DOHH2 (cell line): Measurements from ENCODE around the gene LETMD1.

Experiments used
- H3F3A ChIP-seq: fragments of 200-600 bp; sonication (generic), shearing (Covaris generic); 2 replicates; pipeline ENCODE4 v1.6.0; 2016; ENCODE audit warnings: antibody characterized with exemption, mild to moderate bottlenecking; ENCODE audit not compliant: control insufficient read depth, insufficient read depth
- H3K27ac ChIP-seq: fragments of 200-600 bp; sonication (generic); 2 replicates; pipeline ENCODE4 v1.5.1; 2014; ENCODE audit warnings: low read depth, mild to moderate bottlenecking, low read length, moderate library complexity
- H3K27me3 ChIP-seq: fragments of 200-600 bp; sonication (generic); 2 replicates; pipeline ENCODE4 v1.6.1; 2014; ENCODE audit warnings: mild to moderate bottlenecking, low read length, mixed read lengths; ENCODE audit not compliant: control insufficient read depth
- H3K36me3 ChIP-seq: fragments of 200-600 bp; sonication (generic); 2 replicates; pipeline ENCODE4 v1.6.1; 2014; ENCODE audit warnings: mild to moderate bottlenecking, low read length, moderate library complexity, mixed read lengths; ENCODE audit not compliant: control insufficient read depth
- H3K4me1 ChIP-seq: fragments of 200-600 bp; sonication (generic); 2 replicates; pipeline ENCODE4 v1.6.1; 2014; ENCODE audit warnings: mild to moderate bottlenecking, low read length, mixed read lengths; ENCODE audit not compliant: control insufficient read depth
- H3K4me2 ChIP-seq: fragments of 200-600 bp; sonication (generic); 2 replicates; pipeline ENCODE4 v1.6.0; 2014; ENCODE audit warnings: mild to moderate bottlenecking, low read length, moderate library complexity
- H3K4me3 ChIP-seq: fragments of 200-600 bp; sonication (generic); 2 replicates; pipeline ENCODE4 v1.5.1; 2014; ENCODE audit warnings: mild to moderate bottlenecking, low read length, mixed read lengths
- H3K79me2 ChIP-seq: fragments of 200-600 bp; sonication (generic); 2 replicates; pipeline ENCODE4 v1.6.1; 2014; ENCODE audit warnings: mild to moderate bottlenecking, low read length, mixed read lengths; ENCODE audit not compliant: control insufficient read depth
- H3K9me2 ChIP-seq: fragments of 200-600 bp; sonication (generic); replicated peaks from 2 replicates; pipeline ENCODE4 v1.6.1; 2014; ENCODE audit warnings: mild to moderate bottlenecking, low read length, mixed read lengths; ENCODE audit not compliant: control insufficient read depth
- H3K9me3 ChIP-seq: fragments of 200-600 bp; sonication (generic); 2 replicates; pipeline ENCODE4 v1.6.1; 2014; ENCODE audit warnings: antibody characterized with exemption, low read length, mixed read lengths; ENCODE audit not compliant: control insufficient read depth, insufficient read depth
- H4K20me1 ChIP-seq: fragments of 200-600 bp; sonication (generic); 2 replicates; pipeline ENCODE4 v1.6.0; 2014; ENCODE audit warnings: low read depth, mild to moderate bottlenecking, antibody characterized with exemption, low read length, moderate library complexity; ENCODE audit not compliant: control insufficient read depth, insufficient read depth
- CTCF ChIP-seq: fragments of 200-600 bp; sonication (generic); IDR thresholded peaks from one replicate; pipeline ENCODE4 v1.5.1; 2014; ENCODE audit warnings: antibody characterized with exemption, mild to moderate bottlenecking, low read depth, low read length; ENCODE audit not compliant: poor library complexity, severe bottlenecking
- EZH2phosphoT487 ChIP-seq: fragments of 200-600 bp; sonication (generic); IDR thresholded peaks from 2 replicates; pipeline ENCODE4 v1.6.1; 2017; ENCODE audit warnings: borderline replicate concordance, mild to moderate bottlenecking, antibody characterized with exemption, low read length, moderate library complexity, mixed read lengths

LETMD1 gene

DNA sequence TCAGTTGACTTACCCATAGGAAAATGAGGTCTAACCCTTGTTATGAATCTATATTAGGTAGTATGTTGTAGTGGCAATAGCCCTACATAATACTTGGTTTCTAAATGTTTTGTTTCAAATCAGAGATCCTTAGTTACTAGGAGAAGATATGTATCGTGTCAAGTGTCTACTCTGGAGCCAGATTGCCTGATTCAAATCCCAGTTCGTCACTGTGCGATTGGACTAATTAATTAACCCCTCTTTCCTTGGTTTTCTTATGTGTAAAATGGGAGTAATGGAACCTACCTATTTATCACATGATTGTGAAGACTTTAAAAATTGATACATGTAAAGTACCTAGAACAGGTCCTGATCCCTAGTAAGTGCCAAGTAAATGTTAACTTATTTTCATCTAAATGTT, 1.4 kb downstream of the LETMD1 start:
- peak overlapping the region; percentile 59 for H3K4me2 ChIP-seq
- H3K4me3 ChIP-seq: peak overlapping the region; percentile 74
- H4K20me1 ChIP-seq: no peaks in the 10 kb centered on the region
- no peak overlapping the region for H3K27ac ChIP-seq
- peaks cover 47% of the 10 kb centered on the region for H3K36me3 ChIP-seq
- H3K9me2 ChIP-seq: no peaks in the 10 kb centered on the region
- peaks cover 17% of the 10 kb centered on the region for H3K4me1 ChIP-seq
- TF ChIP-seq EZH2phosphoT487: no peak
- no peak for TF ChIP-seq CTCF
- peaks cover 34% of the 10 kb centered on the region for H3K79me2 ChIP-seq
- H3K9me3 ChIP-seq: no peaks in the 10 kb centered on the region
- no peaks in the 10 kb centered on the region for H3K27me3 ChIP-seq
- H3F3A ChIP-seq: 0 out of 2 replicates have a peak, but pooled peaks cover 3% of the 10 kb centered on the region

DNA sequence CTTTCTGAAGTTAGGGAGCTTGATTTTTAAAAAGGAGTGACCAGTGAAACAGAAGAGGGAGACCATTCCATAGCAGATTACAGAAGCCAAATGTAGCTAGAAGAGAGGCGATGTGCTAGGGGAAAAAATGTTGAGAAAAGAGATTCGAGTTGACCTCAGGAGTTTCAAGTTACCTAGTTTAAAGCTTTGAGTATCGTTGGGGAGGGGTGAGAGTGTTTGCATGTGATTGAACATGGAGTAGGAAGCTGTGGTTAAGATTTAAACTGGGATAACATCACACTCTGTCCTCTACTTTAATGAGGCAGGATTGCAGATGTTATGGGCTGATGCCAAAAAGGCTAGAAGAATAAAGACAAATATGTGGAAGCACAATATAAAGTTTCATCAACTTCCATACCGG, 3.7 kb downstream of the LETMD1 start:
- Histone ChIP-seq H3K79me2 (peaks cover 34% of the 10 kb centered on the region), H3K27ac (no peak overlapping the region), H4K20me1 (no peaks in the 10 kb centered on the region), H3K4me2 (no peak overlapping the region), H3K4me1 (peaks cover 17% of the 10 kb centered on the region), H3K4me3 (no peak overlapping the region), H3K27me3 (no peaks in the 10 kb centered on the region), H3K36me3 (peaks cover 66% of the 10 kb centered on the region), H3F3A (0 out of 2 replicates have a peak, but pooled peaks cover 3% of the 10 kb centered on the region), H3K9me3 (no peaks in the 10 kb centered on the region), H3K9me2 (no peaks in the 10 kb centered on the region)
- no peak for TF ChIP-seq EZH2phosphoT487
- TF ChIP-seq CTCF: no peak

- peaks cover 3% of the 10 kb centered on the region; the same call in 1 of the 2 replicates for H3K4me1 ChIP-seq
- peaks cover 80% of the 10 kb centered on the region for H3K36me3 ChIP-seq
- no peaks in the 10 kb centered on the region for H3K9me3 ChIP-seq
- H3K9me2 ChIP-seq: no peaks in the 10 kb centered on the region
- no peaks in the 10 kb centered on the region for H3K27me3 ChIP-seq
- no peak overlapping the region for H3K4me2 ChIP-seq
- 0 out of 2 replicates have a peak, but pooled peaks cover 3% of the 10 kb centered on the region for H3F3A ChIP-seq
- TF ChIP-seq EZH2phosphoT487: no peak
- no peak for TF ChIP-seq CTCF
- H3K4me3 ChIP-seq: no peak overlapping the region
- no peak overlapping the region for H3K27ac ChIP-seq
- no peaks in the 10 kb centered on the region for H4K20me1 ChIP-seq
- H3K79me2 ChIP-seq: peaks cover 15% of the 10 kb centered on the region
Observed at GRCh38 chr12:51055060-51055459, 6.9 kb downstream of the LETMD1 start.

- Histone ChIP-seq H3K4me1 (no peaks in the 10 kb centered on the region), H3K4me2 (no peak overlapping the region), H3K27ac (no peak overlapping the region), H3F3A (0 out of 2 replicates have a peak, but pooled peaks cover 3% of the 10 kb centered on the region), H3K79me2 (peaks cover 7% of the 10 kb centered on the region), H4K20me1 (no peaks in the 10 kb centered on the region), H3K9me3 (no peaks in the 10 kb centered on the region), H3K4me3 (no peak overlapping the region), H3K27me3 (no peaks in the 10 kb centered on the region), H3K9me2 (no peaks in the 10 kb centered on the region), H3K36me3 (peaks cover 80% of the 10 kb centered on the region)
- TF ChIP-seq EZH2phosphoT487 (no peak), CTCF (no peak)
Observed at GRCh38 chr12:51056242-51056641, 8.1 kb downstream of the LETMD1 start.
